Endothelial cell of umbilical vein (primary cell): Measurements from ENCODE around the gene NHS. TPM values are rescaled to one million over a fixed set of nuclear protein-coding genes. Genes with fewer than 3 reads are reported as not detected.

Source experiments
- BruUV-seq: library from RNA; stranded (reverse); fragments of 400-500 nt; replicated peaks from 2 replicates; lab custom pipeline; 2021; lab: Mats Ljungman, UMichigan
- CTCF ChIA-PET: fragments of 300-600, 350-600 bp; sonication (Branson Sonifier 250); formaldehyde crosslinking; loops from one replicate; lab custom pipeline; 2021; ENCODE audit warnings: antibody characterized with exemption, inconsistent platforms; lab: Charles Lee
- POLR2A ChIA-PET: fragments of 300-600, 350-600 bp; sonication (Branson Sonifier 250); formaldehyde crosslinking; loops from one replicate; lab custom pipeline; 2021; ENCODE audit warnings: antibody characterized with exemption, inconsistent platforms; lab: Charles Lee
- DNase-seq: peaks from one replicate; pipeline ENCODE4 v3.0.0-alpha.2; 2011; ENCODE audit warnings: low read depth, low spot score
- FAIRE-seq: peaks from 2 replicates; lab custom pipeline; 2011; peaks lifted over from hg19 to GRCh38; lab: Jason Lieb, UNC
- H2AFZ ChIP-seq: 2 replicates; pipeline ENCODE4 v1.6.0; 2012; ENCODE audit warnings: low read depth, low read length, control low read depth, inconsistent platforms
- H3K27ac ChIP-seq: 2 replicates; pipeline ENCODE4 v1.5.1; 2011; ENCODE audit warnings: low read depth, mild to moderate bottlenecking, control low read depth, low read length, moderate library complexity; ENCODE audit not compliant: insufficient read depth
- H3K27me3 ChIP-seq, 2 experiments: 2 replicates each; pipeline versions ENCODE4 v1.6.0 to v1.6.1; 2011; ENCODE audit warnings: low read length in 2 of 2, mixed read lengths in 1 of 2; ENCODE audit not compliant: control insufficient read depth in 2 of 2, insufficient read depth in 2 of 2
- H3K36me3 ChIP-seq, 2 experiments: 2 replicates in 1 of 2; 3 replicates in 1 of 2; pipeline ENCODE4 v1.5.1; 2011; ENCODE audit warnings: low read length in 2 of 2, mild to moderate bottlenecking in 1 of 2, moderate library complexity in 1 of 2; ENCODE audit not compliant: control insufficient read depth in 2 of 2, insufficient read depth in 2 of 2; ENCODE audit errors: extremely low read depth in 1 of 2
- H3K4me1 ChIP-seq: 3 replicates; pipeline ENCODE4 v1.5.1; 2011; ENCODE audit warnings: mild to moderate bottlenecking, low read length; ENCODE audit not compliant: control insufficient read depth, insufficient read depth; ENCODE audit errors: extremely low read depth
- H3K4me2 ChIP-seq: 2 replicates; pipeline ENCODE4 v1.6.1; 2011; ENCODE audit warnings: low read length, control low read depth, mixed read lengths; ENCODE audit not compliant: insufficient read depth
- H3K4me3 ChIP-seq, 3 experiments: fragments of 200-600 bp in 1 of 3; sonication (generic), shearing (Covaris generic) in 1 of 3; replicated peaks in 1 of 3; 2 replicates each; pipeline ENCODE4 v1.5.1; 2011 to 2016; ENCODE audit warnings: control low read depth in 3 of 3, low read length in 3 of 3, mild to moderate bottlenecking in 2 of 3, inconsistent platforms in 1 of 3, low read depth in 1 of 3, moderate library complexity in 1 of 3; ENCODE audit not compliant: insufficient read depth in 1 of 3
- H3K79me2 ChIP-seq: 2 replicates; pipeline ENCODE4 v1.6.0; 2012; ENCODE audit warnings: low read length, inconsistent platforms; ENCODE audit not compliant: control insufficient read depth, insufficient read depth
- H3K9ac ChIP-seq: replicated peaks from 2 replicates; pipeline ENCODE3; 2011; ENCODE audit warnings: low read length, control low read depth; ENCODE audit not compliant: insufficient read depth; ENCODE audit errors: extremely low read depth
- H3K9me1 ChIP-seq: replicated peaks from 3 replicates; pipeline ENCODE4 v1.6.0; 2011; ENCODE audit warnings: mild to moderate bottlenecking, low read length; ENCODE audit not compliant: control insufficient read depth, insufficient read depth; ENCODE audit errors: extremely low read depth
- H3K9me3 ChIP-seq: replicated peaks from 2 replicates; pipeline ENCODE4 v1.5.1; 2012; ENCODE audit warnings: low read length, inconsistent platforms; ENCODE audit not compliant: control insufficient read depth, insufficient read depth
- H4K20me1 ChIP-seq: replicated peaks from 2 replicates; pipeline ENCODE3; 2011; ENCODE audit warnings: mild to moderate bottlenecking, low read length; ENCODE audit not compliant: control insufficient read depth, insufficient read depth; ENCODE audit errors: extremely low read depth
- EZH2 ChIP-seq: IDR thresholded peaks from 2 replicates; pipeline ENCODE4 v1.6.1; 2012; ENCODE audit warnings: borderline replicate concordance, low read depth, mild to moderate bottlenecking, moderate library complexity, low read length, inconsistent platforms; ENCODE audit not compliant: severe bottlenecking
- GATA2 ChIP-seq: IDR thresholded peaks from 2 replicates; pipeline ENCODE4 v1.7.0; 2011; ENCODE audit warnings: low read depth, mild to moderate bottlenecking, moderate library complexity, mixed read lengths, low read length; ENCODE audit not compliant: insufficient read length, insufficient read depth
- POLR2AphosphoS5 ChIP-seq: IDR thresholded peaks from 2 replicates; pipeline ENCODE4 v1.6.1; 2012; ENCODE audit warnings: low read depth, mild to moderate bottlenecking, control low read depth, low read length, moderate library complexity; ENCODE audit not compliant: insufficient read depth
- dilution Hi-C: fragments of 300-500 bp; cut with MboI; formaldehyde crosslinking; loops from one replicate; pipeline ENCODE4 v1.15.0; 2019; ENCODE audit warnings: low sequenced_read_pairs; ENCODE audit not compliant: extremely low pct_ligation_motif_present
- intact Hi-C: fragments of 100-400 bp; cut with micrococcal nuclease; formaldehyde crosslinking; loops from one replicate; pipeline ENCODE4 v1.10.0; 2022
- polyA plus RNA-seq, 4 experiments: library from polyadenylated mRNA; depleted of rRNA in 3 of 4; stranded (reverse) in 3 of 4; unstranded in 1 of 4; fragments of >200 nt; gene quantifications; 2 replicates each; pipeline versions ENCODE4 v1.2.1 to v1.2.3, GENCODE V29; 2011 to 2012; ENCODE audit warnings: missing spikeins in 1 of 4
- total RNA-seq: library from RNA; stranded (reverse); gene quantifications from 2 replicates; pipeline ENCODE4 v1.2.3, GENCODE V29; 2021
- TF ChIP-seq, protein P1 (sequence below): IDR thresholded peaks from 2 replicates; pipeline ENCODE4 v1.6.1; 2011; ENCODE audit not compliant: insufficient read depth, insufficient read length
- TF ChIP-seq, protein P2 (sequence below), 2 donors: IDR thresholded peaks; 1 replicate in 1 of 2; 2 replicates in 1 of 2; pipeline ENCODE4 v1.5.1; 2011; ENCODE audit warnings: low read length in 2 of 2, mild to moderate bottlenecking in 2 of 2, moderate library complexity in 2 of 2, control low read depth in 1 of 2, inconsistent platforms in 1 of 2, low read depth in 1 of 2; ENCODE audit not compliant: insufficient read depth in 1 of 2; ENCODE audit errors: extremely low read depth in 1 of 2

NHS gene
- total and polyA plus RNA-seq, 2 donors (not counting 3 experiments of a cell fraction or from before 2014, with no cell fraction given) = 0.07 to 0.46 TPM

DNA sequence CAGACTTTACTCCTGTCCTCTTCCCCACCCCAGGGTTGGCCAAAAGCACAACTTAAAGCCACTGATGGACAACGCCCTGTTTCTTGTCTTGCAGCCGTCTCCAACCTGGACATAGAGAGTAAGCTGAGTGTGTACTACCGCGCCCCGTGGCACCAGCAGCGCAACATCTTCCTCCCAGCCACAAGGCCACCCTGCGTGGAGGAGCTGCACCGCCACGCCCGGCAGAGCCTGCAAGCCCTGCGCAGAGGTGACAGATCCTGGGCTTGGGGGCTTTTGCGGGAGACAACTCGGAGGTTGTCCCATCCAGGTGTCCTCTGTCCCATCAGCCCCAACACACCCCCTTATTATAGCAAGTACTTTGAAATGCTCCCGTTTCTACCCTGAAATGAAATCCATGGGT is 312.6 kb downstream of the NHS start:
- intact Hi-C loops = no loop called here
- no TSS peak for BruUV-seq
- ChIA-PET CTCF (no interaction called here), POLR2A (no interaction called here)
- H3K9me1 ChIP-seq = no peaks in the 10 kb centered on the region
- no peaks in the 10 kb centered on the region for H3K36me3 ChIP-seq
- no peak overlapping the region for H3K4me3 ChIP-seq
- FAIRE-seq = no peak
- H3K9ac ChIP-seq = no peak overlapping the region
- peaks cover 2% of the 10 kb centered on the region for H3K4me1 ChIP-seq
- no peaks in the 10 kb centered on the region for H4K20me1 ChIP-seq
- no peak overlapping the region for H3K27ac ChIP-seq
- dilution Hi-C loops = no loop called here
- H3K4me2 ChIP-seq = no peak overlapping the region
- H3K27me3 ChIP-seq = no peaks in the 10 kb centered on the region
- H3K79me2 ChIP-seq = no peaks in the 10 kb centered on the region
- no peak for DNase-seq
- no peaks in the 10 kb centered on the region for H3K9me3 ChIP-seq
- TF ChIP-seq POLR2AphosphoS5 = no peak
- TF ChIP-seq, protein P1, sequence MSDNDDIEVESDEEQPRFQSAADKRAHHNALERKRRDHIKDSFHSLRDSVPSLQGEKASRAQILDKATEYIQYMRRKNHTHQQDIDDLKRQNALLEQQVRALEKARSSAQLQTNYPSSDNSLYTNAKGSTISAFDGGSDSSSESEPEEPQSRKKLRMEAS = no peak
- no peak for TF ChIP-seq EZH2
- H2AFZ ChIP-seq = no peak overlapping the region

DNA sequence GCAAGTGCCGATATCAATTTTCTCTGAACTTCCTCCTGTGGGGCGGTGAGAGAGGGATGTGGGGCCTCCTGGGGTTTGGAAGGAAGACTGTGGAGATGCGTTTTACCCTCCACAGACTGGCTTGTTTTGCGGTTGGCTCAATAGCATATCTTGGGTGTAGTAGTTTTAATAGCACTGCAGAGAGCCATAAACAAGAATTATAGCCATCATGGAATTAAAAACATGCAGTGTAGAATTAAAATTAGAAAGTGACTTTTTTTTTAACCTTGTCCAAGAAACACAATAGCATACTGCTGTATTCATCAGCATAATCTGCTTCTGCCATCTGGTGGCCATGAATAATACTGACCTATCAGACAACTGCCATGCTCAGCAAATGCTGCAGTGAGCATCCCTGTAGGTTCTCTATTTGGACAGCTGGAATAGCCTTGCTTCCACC is 315.0 kb downstream of the NHS start:
- TF ChIP-seq GATA2 = no peak
- TF ChIP-seq, protein P2, sequence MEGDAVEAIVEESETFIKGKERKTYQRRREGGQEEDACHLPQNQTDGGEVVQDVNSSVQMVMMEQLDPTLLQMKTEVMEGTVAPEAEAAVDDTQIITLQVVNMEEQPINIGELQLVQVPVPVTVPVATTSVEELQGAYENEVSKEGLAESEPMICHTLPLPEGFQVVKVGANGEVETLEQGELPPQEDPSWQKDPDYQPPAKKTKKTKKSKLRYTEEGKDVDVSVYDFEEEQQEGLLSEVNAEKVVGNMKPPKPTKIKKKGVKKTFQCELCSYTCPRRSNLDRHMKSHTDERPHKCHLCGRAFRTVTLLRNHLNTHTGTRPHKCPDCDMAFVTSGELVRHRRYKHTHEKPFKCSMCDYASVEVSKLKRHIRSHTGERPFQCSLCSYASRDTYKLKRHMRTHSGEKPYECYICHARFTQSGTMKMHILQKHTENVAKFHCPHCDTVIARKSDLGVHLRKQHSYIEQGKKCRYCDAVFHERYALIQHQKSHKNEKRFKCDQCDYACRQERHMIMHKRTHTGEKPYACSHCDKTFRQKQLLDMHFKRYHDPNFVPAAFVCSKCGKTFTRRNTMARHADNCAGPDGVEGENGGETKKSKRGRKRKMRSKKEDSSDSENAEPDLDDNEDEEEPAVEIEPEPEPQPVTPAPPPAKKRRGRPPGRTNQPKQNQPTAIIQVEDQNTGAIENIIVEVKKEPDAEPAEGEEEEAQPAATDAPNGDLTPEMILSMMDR (IDR thresholded peaks at IDR 0.05; ENCODE audit: extremely low read depth in 1 of 2, insufficient read depth in 1 of 2, low read depth in 1 of 2, low read length in 2 of 2) = peak; percentile 38 to 49
- no peaks in the 10 kb centered on the region for H3K79me2 ChIP-seq
- FAIRE-seq (peak; percentile 91), DNase-seq (peak; percentile 66)
- no peaks in the 10 kb centered on the region for H3K9me1 ChIP-seq
- no peak overlapping the region for H2AFZ ChIP-seq
- no peak overlapping the region for H3K4me2 ChIP-seq
- H3K27ac ChIP-seq = no peak overlapping the region
- ChIA-PET CTCF (interaction anchor here (0.7 to 2.2 kb wide), 5 partner anchors 98 to 448 kb away, joined by 3 to 29 read pairs (median 6); no protein-coding TSS in a partner anchor), POLR2A (no interaction called here)
- intact Hi-C loops (loop anchor here (1.0 to 10.0 kb wide), 5 partner anchors 99 to 565 kb away; no protein-coding TSS in a partner anchor), dilution Hi-C loops (no loop called here)
- no peak overlapping the region for H3K4me3 ChIP-seq
- no peaks in the 10 kb centered on the region for H3K36me3 ChIP-seq
- no peaks in the 10 kb centered on the region for H3K9me3 ChIP-seq
- H4K20me1 ChIP-seq = no peaks in the 10 kb centered on the region
- H3K9ac ChIP-seq = no peak overlapping the region
- BruUV-seq = no TSS peak
- H3K27me3 ChIP-seq = no peaks in the 10 kb centered on the region
- H3K4me1 ChIP-seq = peaks cover 2% of the 10 kb centered on the region
